Parathyroid adenoma (tissue), 2 donors: Measurements from ENCODE around the gene CCNJL.

Experiments used
- H2AFZ ChIP-seq: fragments of 300-600 bp; sonication (generic); one replicate; pipeline ENCODE4 v1.7.0; 2017; ENCODE audit warnings: antibody characterized with exemption, mild to moderate bottlenecking
- H3K27ac ChIP-seq: fragments of 300-600 bp; sonication (generic); one replicate; pipeline ENCODE4 v1.7.0; 2017
- H3K27me3 ChIP-seq: fragments of 300-600 bp; sonication (generic); one replicate; pipeline ENCODE4 v1.7.0; 2017; ENCODE audit warnings: low read length; ENCODE audit not compliant: control insufficient read depth, insufficient read depth
- H3K36me3 ChIP-seq: fragments of 300-600 bp; sonication (generic); one replicate; pipeline ENCODE4 v1.7.0; 2017; ENCODE audit warnings: low read length; ENCODE audit not compliant: control insufficient read depth, insufficient read depth
- H3K4me1 ChIP-seq: fragments of 300-600 bp; sonication (generic); one replicate; pipeline ENCODE4 v1.7.0; 2017; ENCODE audit warnings: control low read depth
- H3K4me2 ChIP-seq: fragments of 300-600 bp; sonication (generic); one replicate; pipeline ENCODE4 v1.7.0; 2017; ENCODE audit warnings: low read length
- H3K4me3 ChIP-seq: fragments of 300-600 bp; sonication (generic); one replicate; pipeline ENCODE4 v1.7.0; 2017; ENCODE audit warnings: low read depth, low read length
- H3K79me2 ChIP-seq: fragments of 300-600 bp; sonication (generic); one replicate; pipeline ENCODE4 v1.7.0; 2017; ENCODE audit warnings: control low read depth
- H3K9ac ChIP-seq: fragments of 300-600 bp; sonication (generic); one replicate; pipeline ENCODE4 v1.7.0; 2017; ENCODE audit warnings: mild to moderate bottlenecking
- H3K9me3 ChIP-seq: fragments of 300-600 bp; sonication (generic); one replicate; pipeline ENCODE4 v1.7.0; 2017; ENCODE audit warnings: low read length; ENCODE audit not compliant: control insufficient read depth
- TF ChIP-seq, protein P1 (sequence below): fragments of 300-600 bp; sonication (generic); IDR thresholded peaks from one replicate; pipeline ENCODE4 v1.7.0; 2017; ENCODE audit warnings: antibody characterized with exemption, mild to moderate bottlenecking
- donor health status: primary hyperparathyroidism.

CCNJL gene

DNA sequence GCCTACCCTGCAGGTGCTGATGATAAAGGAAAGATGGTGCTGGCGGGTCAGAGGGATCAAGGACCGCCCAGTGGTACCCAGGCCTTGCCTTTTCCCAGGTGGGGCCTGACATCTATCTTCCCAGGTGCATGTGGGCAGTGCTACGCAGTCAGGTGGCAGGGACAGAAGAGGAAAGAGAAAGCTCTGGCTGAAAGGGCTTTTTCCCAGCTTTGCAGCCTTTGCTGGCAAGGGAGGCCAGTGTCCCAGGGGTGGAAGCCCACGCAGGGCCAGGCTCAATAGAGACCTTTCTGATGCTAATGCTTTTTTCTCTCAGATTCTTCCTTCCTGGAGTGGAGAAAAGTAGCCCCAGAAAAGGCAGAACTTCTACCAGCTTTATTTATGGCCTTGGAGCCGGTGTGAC, 46.3 kb downstream of the CCNJL start:
- Histone ChIP-seq H3K36me3 (no peaks in the 10 kb centered on the region), H3K27ac (no peak overlapping the region), H3K9me3 (no peaks in the 10 kb centered on the region), H3K27me3 (no peaks in the 10 kb centered on the region), H2AFZ (no peak overlapping the region), H3K79me2 (no peaks in the 10 kb centered on the region), H3K4me1 (no peaks in the 10 kb centered on the region), H3K4me2 (no peak overlapping the region), H3K4me3 (no peak overlapping the region), H3K9ac (no peak overlapping the region)
- TF ChIP-seq, protein P1, sequence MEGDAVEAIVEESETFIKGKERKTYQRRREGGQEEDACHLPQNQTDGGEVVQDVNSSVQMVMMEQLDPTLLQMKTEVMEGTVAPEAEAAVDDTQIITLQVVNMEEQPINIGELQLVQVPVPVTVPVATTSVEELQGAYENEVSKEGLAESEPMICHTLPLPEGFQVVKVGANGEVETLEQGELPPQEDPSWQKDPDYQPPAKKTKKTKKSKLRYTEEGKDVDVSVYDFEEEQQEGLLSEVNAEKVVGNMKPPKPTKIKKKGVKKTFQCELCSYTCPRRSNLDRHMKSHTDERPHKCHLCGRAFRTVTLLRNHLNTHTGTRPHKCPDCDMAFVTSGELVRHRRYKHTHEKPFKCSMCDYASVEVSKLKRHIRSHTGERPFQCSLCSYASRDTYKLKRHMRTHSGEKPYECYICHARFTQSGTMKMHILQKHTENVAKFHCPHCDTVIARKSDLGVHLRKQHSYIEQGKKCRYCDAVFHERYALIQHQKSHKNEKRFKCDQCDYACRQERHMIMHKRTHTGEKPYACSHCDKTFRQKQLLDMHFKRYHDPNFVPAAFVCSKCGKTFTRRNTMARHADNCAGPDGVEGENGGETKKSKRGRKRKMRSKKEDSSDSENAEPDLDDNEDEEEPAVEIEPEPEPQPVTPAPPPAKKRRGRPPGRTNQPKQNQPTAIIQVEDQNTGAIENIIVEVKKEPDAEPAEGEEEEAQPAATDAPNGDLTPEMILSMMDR, result no peak

DNA sequence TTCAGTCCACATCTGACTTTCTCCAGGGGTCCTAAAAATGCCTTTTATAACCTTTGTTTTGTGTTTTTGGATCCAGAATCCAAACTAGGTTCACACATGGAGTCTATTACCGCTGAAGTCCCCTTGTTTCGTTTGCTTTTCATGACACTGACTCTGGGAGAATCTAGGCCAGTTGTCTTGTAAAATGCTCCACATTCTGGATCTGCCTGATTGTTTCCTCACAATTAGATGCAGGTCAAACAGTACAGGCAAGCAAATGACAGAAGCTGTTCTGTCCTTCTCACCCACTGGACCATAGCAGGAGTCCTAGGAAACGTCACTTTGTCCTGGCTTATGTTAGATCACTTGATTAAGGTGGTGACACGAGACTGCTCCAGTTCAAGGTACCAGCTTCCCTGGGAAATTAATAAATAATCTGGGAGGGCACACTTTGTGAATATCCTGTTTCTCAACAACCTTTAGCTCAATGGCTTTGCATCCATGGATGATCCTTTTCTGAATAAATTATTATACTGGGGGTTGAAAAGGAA, 49.0 kb downstream of the CCNJL start:
- no peak overlapping the region for H3K27ac ChIP-seq
- no peaks in the 10 kb centered on the region for H3K36me3 ChIP-seq
- no peaks in the 10 kb centered on the region for H3K4me1 ChIP-seq

DNA sequence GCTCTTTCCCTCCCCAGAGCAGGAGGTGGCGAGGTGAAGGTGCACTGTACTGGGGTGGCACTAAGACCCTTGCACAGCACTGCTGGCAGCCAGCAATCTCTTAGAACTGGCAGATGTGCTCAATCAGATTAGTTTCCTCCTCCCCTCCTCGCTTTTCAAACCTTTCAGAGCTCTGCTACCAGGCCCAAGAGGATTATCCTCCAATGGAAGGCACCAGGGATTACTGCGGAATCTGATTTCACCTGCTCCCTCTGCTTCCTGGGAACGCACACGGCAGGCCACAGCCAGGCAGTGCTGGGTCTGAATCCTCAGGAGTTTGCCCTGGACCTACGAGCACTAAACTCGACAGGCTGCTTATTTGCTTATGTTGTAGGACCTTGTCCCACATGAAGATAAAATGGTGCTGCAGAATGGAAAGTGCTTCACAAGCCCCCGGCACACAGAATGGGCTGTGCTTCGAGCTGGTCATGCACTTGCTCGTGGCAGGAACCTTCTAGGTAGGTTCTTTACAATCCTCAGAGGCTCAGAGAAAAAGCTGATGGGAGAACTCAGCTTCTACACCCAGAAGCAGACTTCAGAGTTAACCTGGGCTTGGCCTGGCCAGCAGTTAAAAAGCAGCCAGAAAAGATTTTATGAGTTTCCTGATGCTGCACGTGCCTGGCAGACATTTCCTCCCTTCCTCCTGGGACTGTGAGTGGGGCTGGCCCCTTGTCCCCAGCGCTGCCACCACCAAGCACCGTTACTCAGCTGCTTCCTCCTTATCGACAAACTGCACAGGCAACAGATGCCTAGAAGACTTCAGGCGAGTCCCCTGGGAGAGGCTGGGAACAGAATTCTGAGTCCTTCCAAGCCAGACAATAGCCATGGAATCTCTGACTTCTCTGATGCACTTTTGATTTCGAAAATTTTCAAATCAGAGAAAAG, 50.0 kb downstream of the CCNJL start:
- H3K4me1 ChIP-seq, result no peaks in the 10 kb centered on the region
- H3K9ac ChIP-seq, result no peak overlapping the region
- no peaks in the 10 kb centered on the region for H3K79me2 ChIP-seq
- no peaks in the 10 kb centered on the region for H3K9me3 ChIP-seq
- H2AFZ ChIP-seq, result no peak overlapping the region
- no peak overlapping the region for H3K27ac ChIP-seq
- no peaks in the 10 kb centered on the region for H3K27me3 ChIP-seq
- no peaks in the 10 kb centered on the region for H3K36me3 ChIP-seq
- no peak overlapping the region for H3K4me3 ChIP-seq
- TF ChIP-seq, protein P1, result no peak
- H3K4me2 ChIP-seq, result no peak overlapping the region

More for the DNA sequence above, 49.0 kb downstream of the CCNJL start:
- no peaks in the 10 kb centered on the region for H3K9me3 ChIP-seq
- H3K27me3 ChIP-seq, result no peaks in the 10 kb centered on the region
- TF ChIP-seq, protein P1, result no peak
- H2AFZ ChIP-seq, result no peak overlapping the region
- H3K4me2 ChIP-seq, result no peak overlapping the region
- H3K9ac ChIP-seq, result no peak overlapping the region
- no peak overlapping the region for H3K4me3 ChIP-seq
- H3K79me2 ChIP-seq, result no peaks in the 10 kb centered on the region

DNA sequence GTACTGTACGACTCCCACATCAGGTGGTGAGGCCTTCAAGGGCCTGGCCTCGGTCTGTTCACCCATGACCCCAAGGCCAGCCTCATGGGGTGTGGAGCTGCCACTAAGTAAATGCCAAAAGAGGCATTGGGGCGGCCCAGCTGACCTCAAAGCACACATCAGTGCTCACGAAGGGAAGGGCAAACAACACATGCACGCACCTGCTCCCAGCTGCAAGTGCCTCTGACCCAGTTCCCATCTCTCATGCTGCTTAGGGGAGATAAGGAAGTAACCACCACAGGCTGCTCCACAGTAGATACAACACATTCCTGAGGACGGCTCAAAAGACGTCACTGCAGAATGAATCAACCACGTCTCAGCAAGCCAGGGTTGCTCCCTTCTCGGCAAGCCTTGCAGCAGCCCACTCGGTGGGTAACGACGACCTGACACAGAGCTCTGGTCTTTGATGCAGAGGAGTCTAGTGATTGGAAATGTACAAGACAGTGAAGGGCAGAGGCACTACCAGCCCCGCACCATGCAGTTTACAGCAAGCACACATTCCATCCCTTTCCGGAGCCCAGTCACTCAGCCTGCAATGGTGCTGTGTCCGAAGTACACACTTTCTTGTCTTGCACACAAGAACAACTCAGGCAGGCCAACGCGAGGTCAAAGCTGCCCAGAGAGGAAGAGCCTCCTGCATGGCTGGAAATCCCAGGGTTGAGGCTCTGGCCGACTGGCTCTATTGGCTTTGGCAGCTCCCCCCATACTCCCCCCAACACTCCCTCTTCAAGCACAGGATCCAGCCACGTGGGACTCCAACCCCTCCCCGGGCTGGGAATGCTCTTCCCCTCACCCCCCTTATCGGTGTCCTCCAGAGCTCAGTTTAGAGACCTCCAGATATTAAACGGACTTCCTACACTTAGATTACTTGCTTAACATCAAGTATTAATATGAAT, 51.2 kb downstream of the CCNJL start:
- no peaks in the 10 kb centered on the region for H3K4me1 ChIP-seq
- no peak overlapping the region for H3K27ac ChIP-seq
- H3K79me2 ChIP-seq, result no peaks in the 10 kb centered on the region
- no peaks in the 10 kb centered on the region for H3K36me3 ChIP-seq
- no peaks in the 10 kb centered on the region for H3K27me3 ChIP-seq
- H3K9ac ChIP-seq, result no peak overlapping the region
- TF ChIP-seq, protein P1, result no peak
- H3K4me3 ChIP-seq, result no peak overlapping the region
- no peaks in the 10 kb centered on the region for H3K9me3 ChIP-seq
- no peak overlapping the region for H2AFZ ChIP-seq
- no peak overlapping the region for H3K4me2 ChIP-seq
